Tibial nerve (tissue), 4 donors: ENCODE results near the gene KCTD13. TPM values are rescaled to one million over a fixed set of nuclear protein-coding genes. Genes with fewer than 3 reads are reported as not detected.

ENCODE experiments used
- DNase-seq, 2 donors: peaks; one replicate each; pipeline ENCODE4 v3.0.0-alpha.2; 2019; ENCODE audit warnings: low spot score in 2 of 2
- H3K27ac ChIP-seq, 4 donors: fragments of 200-600 bp; sonication (generic) in 3 of 4; one replicate each; pipeline ENCODE4 v1.5.1; 2017 to 2019; ENCODE audit warnings: mild to moderate bottlenecking in 1 of 4
- H3K27me3 ChIP-seq, 2 donors: fragments of 200-600 bp; sonication (generic) in 1 of 2; one replicate each; pipeline versions ENCODE4 v1.5.1 to v1.6.0; 2017 to 2019
- H3K36me3 ChIP-seq, 3 donors: fragments of 200-600 bp; sonication (generic); one replicate each; pipeline ENCODE4 v1.5.1; 2018 to 2019
- H3K4me1 ChIP-seq, 4 donors: fragments of 200-600 bp; sonication (generic) in 3 of 4; one replicate each; pipeline ENCODE4 v1.5.1; 2017 to 2019
- H3K4me3 ChIP-seq, 4 donors: fragments of 200-600 bp; sonication (generic) in 3 of 4; one replicate each; pipeline ENCODE4 v1.5.1; 2017 to 2019; ENCODE audit warnings: mild to moderate bottlenecking in 1 of 4, moderate library complexity in 1 of 4
- H3K9me3 ChIP-seq, 4 donors: fragments of 200-600 bp; sonication (generic) in 3 of 4; one replicate each; pipeline ENCODE4 v1.5.1; 2017 to 2019
- CTCF ChIP-seq, 5 experiments: fragments of 200-600 bp in 3 of 5; fragments of 450-650 bp in 2 of 5; sonication (generic) in 3 of 5; IDR thresholded peaks; one replicate each; pipeline ENCODE4 v1.5.1; 2016 to 2019; ENCODE audit warnings: antibody characterized with exemption in 5 of 5, mild to moderate bottlenecking in 3 of 5, moderate library complexity in 2 of 5
- EP300 ChIP-seq, 2 donors: sonication (generic); formaldehyde crosslinking; IDR thresholded peaks; one replicate each; pipeline ENCODE4 v1.6.1; 2017; ENCODE audit warnings: antibody characterized with exemption in 2 of 2, mild to moderate bottlenecking in 1 of 2
- POLR2A ChIP-seq, 2 donors: fragments of 450-650 bp; IDR thresholded peaks; one replicate each; pipeline ENCODE4 v1.6.1; 2017; ENCODE audit warnings: antibody characterized with exemption in 2 of 2, mild to moderate bottlenecking in 2 of 2, moderate library complexity in 2 of 2
- WGBS, 2 donors: methylation state at CpG; one replicate each; pipeline ENCODE4 v1.1.5; 2018; 5-methylcytosine and 5-hydroxymethylcytosine counted together
- total RNA-seq, 4 donors: library from RNA; depleted of rRNA; stranded (reverse); fragments of >200 nt; gene quantifications; one replicate each; pipeline ENCODE4 v1.1.0, GENCODE V29; 2016

The KCTD13 gene
- total RNA-seq, 4 donors from 2014 or later = 31.0 to 81.0 (median 38.7) TPM

GRCh38 chr16:29958756-29959155, 32.7 kb upstream of the KCTD13 start:
- no peak overlapping the region for H3K27ac ChIP-seq
- TF ChIP-seq CTCF (IDR thresholded peaks at IDR 0.05) = no peak
- TF ChIP-seq EP300 (IDR thresholded peaks at IDR 0.05) = no peak
- TF ChIP-seq POLR2A (IDR thresholded peaks at IDR 0.05) = no peak
- peaks cover 0 to 7% of the 10 kb centered on the region in 2 donors for H3K27me3 ChIP-seq
- peaks cover 0 to under 1% (median 0%) of the 10 kb centered on the region in 3 donors for H3K36me3 ChIP-seq
- 84 to 90% methylated on average over 5 of the region's 5 CpGs for WGBS, 2 donors
- peaks cover 0 to 18% (median 4%) of the 10 kb centered on the region in 4 donors for H3K4me1 ChIP-seq
- H3K9me3 ChIP-seq = no peaks in the 10 kb centered on the region
- H3K4me3 ChIP-seq = no peak overlapping the region
- no peak for DNase-seq

GRCh38 chr16:29951625-29952365, 25.8 kb upstream of the KCTD13 start:
- no peak overlapping the region for H3K27ac ChIP-seq
- 80 to 86% methylated on average over 8 of the region's 8 CpGs for WGBS, 2 donors
- H3K27me3 ChIP-seq = peaks cover 0 to 2% of the 10 kb centered on the region in 2 donors
- no peaks in the 10 kb centered on the region for H3K9me3 ChIP-seq
- H3K36me3 ChIP-seq = no peaks in the 10 kb centered on the region
- DNase-seq = no peak
- no peaks in the 10 kb centered on the region for H3K4me1 ChIP-seq
- no peak for TF ChIP-seq EP300 (IDR thresholded peaks at IDR 0.05)
- TF ChIP-seq CTCF (IDR thresholded peaks at IDR 0.05) = no peak
- TF ChIP-seq POLR2A (IDR thresholded peaks at IDR 0.05) = no peak
- H3K4me3 ChIP-seq = no peak overlapping the region

- Histone ChIP-seq H3K27me3 (no peaks in the 10 kb centered on the region), H3K36me3 (no peaks in the 10 kb centered on the region), H3K9me3 (no peaks in the 10 kb centered on the region), H3K4me1 (no peaks in the 10 kb centered on the region), H3K4me3 (no peak overlapping the region), H3K27ac (no peak overlapping the region)
- WGBS, 2 donors = 93 to 95% methylated on average over 4 of the region's 4 CpGs
- DNase-seq = no peak
- TF ChIP-seq CTCF (IDR thresholded peaks at IDR 0.05) (no peak), POLR2A (IDR thresholded peaks at IDR 0.05) (no peak), EP300 (IDR thresholded peaks at IDR 0.05) (no peak)
Measured at GRCh38 chr16:29950806-29951461, 24.9 kb upstream of the KCTD13 start.

- H3K9me3 ChIP-seq = no peaks in the 10 kb centered on the region
- peaks cover 0 to 10% (median 0%) of the 10 kb centered on the region in 4 donors for H3K4me1 ChIP-seq
- no peak for TF ChIP-seq POLR2A (IDR thresholded peaks at IDR 0.05)
- no peak for TF ChIP-seq EP300 (IDR thresholded peaks at IDR 0.05)
- no peak for TF ChIP-seq CTCF (IDR thresholded peaks at IDR 0.05)
- no peaks in the 10 kb centered on the region for H3K27me3 ChIP-seq
- DNase-seq = no peak
- no peaks in the 10 kb centered on the region for H3K36me3 ChIP-seq
- WGBS, 2 donors = 81 to 90% methylated on average over 2 of the region's 2 CpGs
- no peak overlapping the region for H3K27ac ChIP-seq
- H3K4me3 ChIP-seq = no peak overlapping the region
Measured at GRCh38 chr16:29947897-29948296, 21.9 kb upstream of the KCTD13 start.
